Loucy (cell line): ENCODE results near the gene EIF3CL.
"Not testable (repeated sequence)": the region's sequence is repeated elsewhere in the genome, so short reads cannot be mapped to it uniquely, and the experiment has no call there.

Source experiments
- H2AFZ ChIP-seq: fragments of 200-600 bp; sonication (generic); 2 replicates; pipeline ENCODE4 v1.6.0; 2016; ENCODE audit warnings: antibody characterized with exemption, mild to moderate bottlenecking, low read length, moderate library complexity
- H3F3A ChIP-seq: fragments of 200-600 bp; 2 replicates; pipeline ENCODE4 v1.6.0; 2016; ENCODE audit warnings: antibody characterized with exemption, low read depth, mild to moderate bottlenecking
- H3K27me3 ChIP-seq: fragments of 200-600 bp; sonication (generic); 2 replicates; pipeline ENCODE4 v1.6.1; 2014; ENCODE audit warnings: low read length, mild to moderate bottlenecking; ENCODE audit not compliant: insufficient read depth, poor library complexity, severe bottlenecking
- H3K36me3 ChIP-seq: fragments of 200-600 bp; sonication (generic); 2 replicates; pipeline ENCODE4 v1.6.1; 2016; ENCODE audit warnings: low read length; ENCODE audit not compliant: insufficient read depth
- H3K4me1 ChIP-seq: fragments of 200-600 bp; sonication (generic); 2 replicates; pipeline ENCODE4 v1.5.1; 2014; ENCODE audit warnings: low read length, mild to moderate bottlenecking; ENCODE audit not compliant: insufficient read depth, poor library complexity, severe bottlenecking
- H3K4me2 ChIP-seq: fragments of 200-600 bp; sonication (generic); 2 replicates; pipeline ENCODE4 v1.6.0; 2014; ENCODE audit warnings: antibody characterized with exemption, low read length, low read depth, mild to moderate bottlenecking; ENCODE audit not compliant: poor library complexity, severe bottlenecking
- H3K4me3 ChIP-seq: fragments of 200-600 bp; sonication (generic); 2 replicates; pipeline ENCODE4 v1.5.1; 2014; ENCODE audit warnings: low read length, mild to moderate bottlenecking, mixed read lengths; ENCODE audit not compliant: poor library complexity, severe bottlenecking
- H3K79me2 ChIP-seq: fragments of 200-600 bp; sonication (generic); 2 replicates; pipeline ENCODE4 v1.6.1; 2014; ENCODE audit warnings: low read length; ENCODE audit not compliant: insufficient read depth
- H3K9ac ChIP-seq: fragments of 200-600 bp; sonication (generic); 2 replicates; pipeline ENCODE4 v1.6.0; 2014; ENCODE audit warnings: mild to moderate bottlenecking, low read depth, low read length, moderate library complexity; ENCODE audit not compliant: poor library complexity, severe bottlenecking
- H3K9me2 ChIP-seq: fragments of 200-600 bp; sonication (generic); replicated peaks from 2 replicates; pipeline ENCODE4 v1.6.1; 2016; ENCODE audit warnings: low read depth, low read length, mixed read lengths
- H3K9me3 ChIP-seq: fragments of 200-600 bp; sonication (generic); 2 replicates; pipeline ENCODE4 v1.6.1; 2014; ENCODE audit warnings: mild to moderate bottlenecking, antibody characterized with exemption, low read length, low read depth; ENCODE audit not compliant: insufficient read depth
- H4K20me1 ChIP-seq: fragments of 200-600 bp; sonication (generic); 2 replicates; pipeline ENCODE4 v1.6.0; 2014; ENCODE audit warnings: antibody characterized with exemption, low read length, mild to moderate bottlenecking; ENCODE audit not compliant: insufficient read depth, poor library complexity, severe bottlenecking

Gene EIF3CL

DNA sequence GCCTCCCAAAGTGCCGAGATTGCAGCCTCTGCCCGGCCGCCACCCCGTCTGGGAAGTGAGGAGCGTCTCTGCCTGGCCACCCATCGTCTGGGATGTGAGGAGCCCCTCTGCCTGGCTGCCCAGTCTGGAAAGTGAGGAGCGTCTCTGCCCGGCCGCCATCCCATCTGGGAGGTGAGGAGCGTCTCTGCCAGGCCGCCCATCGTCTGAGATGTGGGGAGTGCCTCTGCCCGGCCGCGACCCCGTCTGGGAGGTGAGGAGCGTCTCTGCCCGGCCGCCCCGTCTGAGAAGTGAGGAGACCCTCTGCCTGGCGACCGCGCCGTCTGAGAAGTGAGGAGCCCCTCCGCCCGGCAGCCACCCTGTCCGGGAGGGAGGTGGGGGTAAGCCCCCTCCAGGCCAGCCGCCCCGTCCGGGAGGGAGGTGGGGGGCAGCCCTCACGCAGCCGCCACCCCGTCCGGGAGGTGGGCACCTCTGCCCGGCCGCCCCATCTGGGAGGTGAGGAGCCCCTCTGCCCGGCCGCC is 26.5 kb downstream of the EIF3CL start:
- H3K27me3 ChIP-seq, H3K4me1 ChIP-seq, H3K4me2 ChIP-seq, H3K36me3 ChIP-seq, H3K9ac ChIP-seq, H2AFZ ChIP-seq, H4K20me1 ChIP-seq, H3K9me2 ChIP-seq, H3K4me3 ChIP-seq, H3F3A ChIP-seq, H3K9me3 ChIP-seq, H3K79me2 ChIP-seq: not testable (repeated sequence)

DNA sequence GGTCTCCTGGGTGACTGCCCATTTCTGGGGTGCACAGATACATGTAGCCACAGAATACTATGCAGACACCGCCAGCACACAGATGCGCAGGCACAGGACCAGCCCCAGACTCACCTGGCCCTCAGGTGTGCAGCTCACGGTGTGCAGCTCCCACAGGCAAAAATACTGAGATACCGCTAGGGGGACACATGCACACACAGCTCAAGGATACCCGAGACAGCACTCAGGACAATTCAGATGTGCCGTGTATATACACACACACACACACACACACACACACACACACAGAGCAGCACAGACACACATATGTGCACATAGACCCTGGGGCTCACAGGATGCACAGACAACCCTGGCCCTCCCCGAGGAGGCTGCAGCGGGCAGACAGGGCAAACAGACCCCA is 28.5 kb downstream of the EIF3CL start:
- not testable (repeated sequence) for H3F3A ChIP-seq, H3K4me2 ChIP-seq, H4K20me1 ChIP-seq, H3K9me2 ChIP-seq, H3K36me3 ChIP-seq, H3K27me3 ChIP-seq, H2AFZ ChIP-seq, H3K4me1 ChIP-seq, H3K9me3 ChIP-seq, H3K79me2 ChIP-seq, H3K9ac ChIP-seq, H3K4me3 ChIP-seq

DNA sequence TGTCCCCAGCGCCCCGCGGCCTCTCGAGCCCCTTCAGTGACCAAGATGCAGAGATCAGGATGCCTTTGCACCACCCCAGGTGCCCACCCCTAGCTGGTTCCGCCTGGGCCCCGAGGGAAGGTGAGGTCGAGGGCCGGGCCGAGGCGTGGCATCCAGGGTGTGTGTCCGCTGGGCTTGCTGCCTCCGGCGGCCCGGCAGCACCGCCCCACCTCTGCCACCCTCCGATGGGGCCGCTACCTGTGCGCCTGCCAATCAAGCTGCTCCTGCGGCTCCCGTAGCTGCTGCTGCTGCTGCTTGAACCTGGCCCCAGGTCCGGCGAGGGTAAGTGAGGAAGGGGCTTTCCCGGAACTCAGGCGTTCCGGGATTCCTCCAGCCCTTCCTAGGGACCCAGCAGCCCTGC is 29.4 kb downstream of the EIF3CL start:
- not testable (repeated sequence) for H3K4me2 ChIP-seq, H3K9ac ChIP-seq, H3K9me2 ChIP-seq, H3K9me3 ChIP-seq, H4K20me1 ChIP-seq, H3K4me3 ChIP-seq, H3F3A ChIP-seq, H2AFZ ChIP-seq, H3K79me2 ChIP-seq, H3K4me1 ChIP-seq, H3K36me3 ChIP-seq, H3K27me3 ChIP-seq

DNA sequence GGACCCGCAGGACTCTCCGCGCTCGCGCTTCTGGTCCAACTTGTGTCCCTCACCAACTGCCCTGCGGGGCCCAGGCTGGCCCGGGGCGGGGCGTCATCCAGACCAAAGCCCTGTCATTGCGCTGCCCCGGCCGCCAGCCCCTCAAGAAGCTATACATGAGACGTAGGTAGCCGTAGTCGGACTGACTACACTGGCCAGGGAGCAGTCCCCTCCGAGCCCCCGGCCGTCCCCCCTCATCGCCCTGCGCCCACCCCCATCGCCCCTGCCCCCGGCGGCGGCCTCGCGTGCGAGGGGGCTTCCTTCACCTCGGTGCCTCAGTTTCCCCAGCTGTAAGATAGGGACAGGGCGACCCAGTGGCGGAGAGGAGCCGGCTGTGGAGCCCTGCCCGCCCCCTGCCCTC is 35.7 kb downstream of the EIF3CL start:
- not testable (repeated sequence) for H3K4me1 ChIP-seq, H3K9me2 ChIP-seq, H4K20me1 ChIP-seq, H3K36me3 ChIP-seq, H3K27me3 ChIP-seq, H3K9me3 ChIP-seq, H3F3A ChIP-seq, H3K4me2 ChIP-seq, H3K79me2 ChIP-seq, H2AFZ ChIP-seq, H3K4me3 ChIP-seq, H3K9ac ChIP-seq

DNA sequence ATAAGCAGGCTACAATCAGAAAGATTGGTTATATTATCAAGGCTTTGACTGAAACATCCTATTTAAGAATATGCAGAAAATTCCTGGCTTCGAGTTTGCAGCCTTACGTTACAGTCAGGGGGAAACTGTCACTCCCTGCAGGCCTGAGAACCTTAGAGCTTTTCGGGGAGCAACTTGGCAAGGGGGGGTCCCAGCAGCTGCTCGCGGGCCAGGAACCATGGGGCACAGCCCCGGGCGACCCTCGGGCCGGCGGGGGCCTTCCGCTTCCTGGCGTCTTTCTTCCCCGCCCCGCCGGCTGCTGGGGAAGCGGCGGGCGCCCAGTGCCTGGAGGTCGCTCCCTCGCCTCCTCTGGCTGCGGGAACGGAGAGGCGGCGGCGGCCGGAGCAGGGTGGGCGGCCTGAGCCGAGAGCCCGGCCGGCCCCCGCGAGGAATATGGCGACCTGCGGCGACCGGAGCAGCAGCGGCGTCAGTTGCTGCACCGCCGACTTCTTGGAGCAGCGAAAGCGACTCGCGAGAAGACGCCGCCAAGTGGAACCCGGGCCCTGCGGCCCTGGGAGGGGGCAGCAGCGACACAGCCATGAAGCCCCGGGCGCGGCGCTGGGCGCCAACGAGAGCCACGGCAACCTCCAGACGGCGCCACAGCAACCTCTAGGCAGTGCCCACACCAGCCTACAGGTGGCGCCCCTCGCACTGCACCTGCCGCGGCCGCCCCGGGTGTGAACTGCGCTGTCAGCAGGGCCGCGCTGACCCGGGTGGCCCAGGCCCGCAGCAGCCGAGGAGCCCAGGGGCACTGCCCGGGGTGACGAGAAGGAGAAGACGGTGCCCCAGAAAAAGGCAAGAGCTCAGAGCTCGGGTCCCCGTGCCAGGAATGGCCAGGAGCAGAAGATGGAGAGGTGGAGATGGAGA is 39.1 kb downstream of the EIF3CL start:
- H3K9ac ChIP-seq, H3K4me3 ChIP-seq, H3K27me3 ChIP-seq, H3K36me3 ChIP-seq, H2AFZ ChIP-seq, H3K4me1 ChIP-seq, H3K9me3 ChIP-seq, H3K9me2 ChIP-seq, H4K20me1 ChIP-seq, H3F3A ChIP-seq, H3K79me2 ChIP-seq, H3K4me2 ChIP-seq: not testable (repeated sequence)

DNA sequence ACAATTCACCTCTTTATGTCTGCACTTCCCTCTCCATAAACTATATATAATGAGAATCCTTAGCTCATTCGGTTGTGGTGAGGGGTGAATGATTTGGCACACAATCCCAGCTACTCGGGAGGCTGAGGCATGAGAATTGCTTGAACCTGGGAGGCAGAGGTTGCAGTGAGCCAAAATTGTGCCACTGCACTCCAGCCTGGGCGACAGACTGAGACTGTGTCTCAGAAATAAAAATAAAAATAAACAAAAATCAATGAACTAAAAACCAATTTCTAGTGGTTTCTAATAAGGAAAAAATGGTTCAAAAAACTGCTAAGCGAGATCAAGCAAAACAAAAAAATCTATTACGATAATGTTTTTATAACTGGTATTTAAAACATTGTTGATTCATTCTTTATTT is 40.2 kb downstream of the EIF3CL start, which contains the start of gene NPIPB6:
TSS of gene NPIPB6 (minus strand) at position 101 of the 400 bp plus-strand sequence. CDS start 686 bp downstream, outside the sequence.
- not testable (repeated sequence) for H3K9ac ChIP-seq, H3K79me2 ChIP-seq, H3F3A ChIP-seq, H3K36me3 ChIP-seq, H3K27me3 ChIP-seq, H3K4me2 ChIP-seq, H2AFZ ChIP-seq, H3K4me3 ChIP-seq, H4K20me1 ChIP-seq, H3K9me2 ChIP-seq, H3K9me3 ChIP-seq, H3K4me1 ChIP-seq

DNA sequence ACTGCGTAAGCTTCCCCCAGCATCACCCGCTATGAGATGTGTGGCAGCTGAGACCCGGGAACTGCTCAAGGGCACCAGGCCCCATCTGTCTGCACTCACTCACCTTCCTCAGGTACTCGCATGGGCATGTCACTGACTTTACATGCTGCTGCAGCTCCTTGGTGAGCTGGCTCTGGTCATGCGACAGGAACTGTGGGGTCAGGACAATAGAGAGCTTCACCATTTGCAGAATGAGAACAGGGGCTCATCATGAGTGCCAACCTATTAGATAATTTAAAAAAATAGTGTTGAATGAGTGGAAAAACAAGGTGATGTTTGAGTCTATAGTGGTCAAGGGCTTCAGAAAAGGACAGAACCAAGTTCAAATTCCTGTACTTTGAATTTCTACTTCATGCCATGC is 41.0 kb downstream of the EIF3CL start:
- not testable (repeated sequence) for H3K9me3 ChIP-seq, H3K4me3 ChIP-seq, H3K36me3 ChIP-seq, H3K27me3 ChIP-seq, H3K79me2 ChIP-seq, H3K9me2 ChIP-seq, H4K20me1 ChIP-seq, H3K4me2 ChIP-seq, H3K9ac ChIP-seq, H2AFZ ChIP-seq, H3F3A ChIP-seq, H3K4me1 ChIP-seq
